GM10248 (cell line): ENCODE measurements around the gene CNOT1.

Experiments used
- CTCF ChIA-PET: fragments of 300-600 bp; sonication (Branson Sonifier 250); formaldehyde crosslinking; extraction: SDS; loops from one replicate; lab custom pipeline; 2021; ENCODE audit warnings: antibody characterized with exemption; lab: Yijun Ruan, JAX
- POLR2A ChIA-PET: fragments of 350-650 bp; sonication (Branson Sonifier 250); formaldehyde crosslinking; extraction: SDS; loops from one replicate; lab custom pipeline; 2020; ENCODE audit warnings: antibody characterized with exemption; lab: Yijun Ruan, JAX
- DNase-seq: peaks from one replicate; pipeline ENCODE4 v3.0.0; 2012; ENCODE audit errors: extremely low spot score
- CTCF ChIP-seq: IDR thresholded peaks from 2 replicates; pipeline ENCODE4 v1.5.1; 2012; ENCODE audit warnings: mild to moderate bottlenecking, low read depth; ENCODE audit errors: extremely low read depth, missing control alignments, control extremely low read depth

The CNOT1 gene

GRCh38 chr16:58543685-58544084 is 85.9 kb downstream of the CNOT1 start:
- DNase-seq: no peak
- POLR2A ChIA-PET: no interaction called here
- TF ChIP-seq CTCF: no peak
- CTCF ChIA-PET: interaction anchor here (1.1 to 1.7 kb wide), 4 partner anchors 11 to 181 kb away, joined by 3 to 4 read pairs (median 3); no protein-coding TSS in a partner anchor

GRCh38 chr16:58542291-58542690 is 87.3 kb downstream of the CNOT1 start:
- ChIA-PET POLR2A (no interaction called here), CTCF (interaction anchor here (1.7 kb wide), 1 partner anchor 24 kb away, joined by 3 read pairs; no protein-coding TSS in a partner anchor)
- no peak for DNase-seq
- TF ChIP-seq CTCF: no peak

GRCh38 chr16:58541711-58542110 is 87.9 kb downstream of the CNOT1 start:
- no peak for DNase-seq
- CTCF ChIA-PET: no interaction called here
- no peak for TF ChIP-seq CTCF
- POLR2A ChIA-PET: no interaction called here

- POLR2A ChIA-PET: no interaction called here
- no peak for TF ChIP-seq CTCF
- DNase-seq: no peak
- CTCF ChIA-PET: interaction anchor here (1.0 to 1.9 kb wide), 5 partner anchors 10 to 36 kb away, joined by 3 to 9 read pairs (median 4); no protein-coding TSS in a partner anchor
Observed at GRCh38 chr16:58537124-58537906, 92.3 kb downstream of the CNOT1 start.

- DNase-seq: no peak
- CTCF ChIA-PET: interaction anchor here (1.6 to 1.9 kb wide), 2 partner anchors 14 to 37 kb away, joined by 4 to 6 read pairs; no protein-coding TSS in a partner anchor
- POLR2A ChIA-PET: no interaction called here
- no peak for TF ChIP-seq CTCF
Observed at GRCh38 chr16:58536278-58536677, 93.3 kb downstream of the CNOT1 start.

GRCh38 chr16:58535100-58535499 is 94.5 kb downstream of the CNOT1 start:
- no peak for DNase-seq
- TF ChIP-seq CTCF: no peak
- ChIA-PET POLR2A (no interaction called here), CTCF (no interaction called here)
